ENCODE measurements around the gene SEC63. TPM values are rescaled to one million over a fixed set of nuclear protein-coding genes. Genes with fewer than 3 reads are reported as not detected.

Gene SEC63
- total RNA-seq, 1 experiment from 2014 or later: 97.6 TPM

GRCh38 chr6:107819964-107820337 lies 138.1 kb downstream of the SEC63 start (continued):
- TF ChIP-seq ATF2 (CRISPR knock-in tag; IDR thresholded peaks at IDR 0.05; ENCODE audit: borderline replicate concordance, low read depth) (no peak), ATF6 (CRISPR knock-in tag; IDR thresholded peaks at IDR 0.05) (no peak), ZBTB21 (CRISPR knock-in tag; IDR thresholded peaks at IDR 0.05; ENCODE audit: borderline replicate concordance) (no peak), AFF4 (CRISPR knock-in tag; IDR thresholded peaks at IDR 0.05; ENCODE audit: borderline replicate concordance) (no peak), GTF2I (CRISPR knock-in tag; conservative IDR thresholded peaks at IDR 0.05) (no peak), ZNF532 (CRISPR knock-in tag; IDR thresholded peaks at IDR 0.05; ENCODE audit: borderline replicate concordance) (no peak)

- Mint-ChIP-seq H3K9me3 (no peaks in the 10 kb centered on the region), H3K27me3 (ENCODE audit: low read depth) (no peaks in the 10 kb centered on the region), H3K4me1 (peaks cover 29% of the 10 kb centered on the region), H3K27ac (no peak overlapping the region), H3K36me3 (no peaks in the 10 kb centered on the region), H3K4me3 (no peak overlapping the region)
- DNase-seq (ENCODE audit: low spot score) (no peak), ATAC-seq (no peak)
- ChIA-PET POLR2A (interaction anchor here (1.1 kb wide), 1 partner anchor 26 kb away, joined by 3 read pairs; no protein-coding TSS in a partner anchor), CTCF (interaction anchor here (2.5 kb wide), 1 partner anchor 29 kb away, joined by 9 read pairs; no protein-coding TSS in a partner anchor)
- TF ChIP-seq NR3C1 (CRISPR knock-in tag; conservative IDR thresholded peaks at IDR 0.05; ENCODE audit: low read depth) (no peak), RORB (CRISPR knock-in tag; IDR thresholded peaks at IDR 0.05) (no peak), ZNF219 (CRISPR knock-in tag; IDR thresholded peaks at IDR 0.05; ENCODE audit: borderline replicate concordance) (no peak), NFE2L1 (CRISPR knock-in tag; IDR thresholded peaks at IDR 0.05) (no peak), ZNF425 (CRISPR knock-in tag; conservative IDR thresholded peaks at IDR 0.05) (no peak), CTCF (IDR thresholded peaks at IDR 0.05) (no peak), CDX4 (CRISPR knock-in tag; IDR thresholded peaks at IDR 0.05; ENCODE audit: borderline replicate concordance) (no peak), E2F5 (CRISPR knock-in tag; IDR thresholded peaks at IDR 0.05) (no peak), ZMAT4 (CRISPR knock-in tag; IDR thresholded peaks at IDR 0.05) (no peak), EMX1 (CRISPR knock-in tag; IDR thresholded peaks at IDR 0.05) (no peak), SOX15 (CRISPR knock-in tag; IDR thresholded peaks at IDR 0.05) (no peak)
Measured at GRCh38 chr6:107819217-107819616, 138.8 kb downstream of the SEC63 start.
